ENCODE measurements around the gene L3HYPDH.

The L3HYPDH gene

DNA sequence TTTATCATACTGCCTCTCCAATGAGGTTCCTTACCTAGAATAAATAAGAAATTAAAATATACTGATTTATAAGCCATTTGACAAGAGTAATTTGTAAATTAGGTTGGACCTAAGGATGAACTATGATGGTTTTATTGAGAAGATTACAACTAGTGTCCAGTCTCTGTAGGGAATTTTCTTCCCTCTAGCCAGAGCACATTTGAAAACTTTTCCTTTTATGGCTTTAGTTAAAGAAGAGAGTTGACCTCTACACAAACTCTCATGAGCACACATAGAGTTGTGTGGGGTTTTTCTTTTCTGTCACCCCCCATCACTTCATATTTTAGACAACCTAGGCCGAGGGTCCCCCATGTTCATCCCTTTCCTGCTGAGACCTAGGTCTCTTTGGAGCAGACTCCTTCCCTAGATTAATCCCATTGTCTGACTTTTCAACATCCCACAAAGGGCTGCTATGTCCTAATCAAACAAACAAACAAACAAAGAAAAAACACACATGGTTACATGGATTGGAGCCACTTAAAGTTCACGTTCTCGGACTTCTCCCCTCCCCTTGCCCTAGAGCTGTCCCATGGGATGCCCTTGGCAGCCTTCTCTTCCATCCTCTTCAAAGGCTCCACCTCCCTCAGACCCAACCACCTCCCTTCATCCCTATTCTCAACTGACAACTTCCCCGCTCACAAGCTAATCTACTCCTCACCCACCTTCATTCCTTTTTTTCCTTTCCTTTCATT lies 59.7 kb downstream of the L3HYPDH start:
- DNase-seq: no peak

Data from stimulated activated CD4-positive, alpha-beta T cell treated with anti-CD3 and anti-CD28 coated beads, Interleukin-15, amount 100 ng/mL, for 24 hours (primary cell).